GM21360 (cell line): ENCODE data around the gene MINDY2.
"Not testable (repeated sequence)": the region's sequence is repeated elsewhere in the genome, so short reads cannot be mapped to it uniquely, and the experiment has no call there.

Experiments used
- ATAC-seq: cut with Tn5 transposase; IDR thresholded peaks from one replicate; pipeline ENCODE4 v1.9.1; 2021; ENCODE audit warnings: mild to moderate bottlenecking, moderate library complexity; ENCODE audit not compliant: unreplicated experiment

The MINDY2 gene

GRCh38 chr15:58752716-58753115 lies 18.4 kb upstream of the MINDY2 start:
- no peak for ATAC-seq

GRCh38 chr15:58755350-58755749 lies 15.8 kb upstream of the MINDY2 start:
- no peak for ATAC-seq

- no peak for ATAC-seq
Measured at GRCh38 chr15:58755956-58756355, 15.1 kb upstream of the MINDY2 start.

GRCh38 chr15:58758141-58758540 lies 13.0 kb upstream of the MINDY2 start:
- ATAC-seq = no peak

GRCh38 chr15:58760385-58761009 lies 10.6 kb upstream of the MINDY2 start:
- ATAC-seq = no peak

GRCh38 chr15:58761010-58761388 lies 10.1 kb upstream of the MINDY2 start:
- ATAC-seq = no peak

- no peak for ATAC-seq
Measured at GRCh38 chr15:58762285-58762684, 8.8 kb upstream of the MINDY2 start.

- no peak for ATAC-seq
Measured at GRCh38 chr15:58762731-58763130, 8.4 kb upstream of the MINDY2 start.

GRCh38 chr15:58764468-58764867 lies 6.6 kb upstream of the MINDY2 start:
- ATAC-seq = no peak

GRCh38 chr15:58766290-58766689 lies 4.8 kb upstream of the MINDY2 start:
- no peak for ATAC-seq

GRCh38 chr15:58768601-58769004 lies 2.5 kb upstream of the MINDY2 start:
- not testable (repeated sequence) for ATAC-seq

- peak; percentile 17 for ATAC-seq
Measured at GRCh38 chr15:58770519-58770856, 614 bp upstream of the MINDY2 start.

- peak; percentile 15 for ATAC-seq
Measured at GRCh38 chr15:58771621-58772250, 634 bp downstream of the MINDY2 start.

- no peak for ATAC-seq
Measured at GRCh38 chr15:58773024-58773423, 1.9 kb downstream of the MINDY2 start.

- ATAC-seq = no peak
Measured at GRCh38 chr15:58775402-58775801, 4.3 kb downstream of the MINDY2 start.

- no peak for ATAC-seq
Measured at GRCh38 chr15:58777107-58777506, 6.0 kb downstream of the MINDY2 start.

- no peak for ATAC-seq
Measured at GRCh38 chr15:58779554-58779953, 8.5 kb downstream of the MINDY2 start.

GRCh38 chr15:58785355-58785754 lies 14.3 kb downstream of the MINDY2 start:
- no peak for ATAC-seq

- no peak for ATAC-seq
Measured at GRCh38 chr15:58788056-58788710, 17.1 kb downstream of the MINDY2 start.

GRCh38 chr15:58793862-58794261 lies 22.8 kb downstream of the MINDY2 start:
- ATAC-seq = no peak

- no peak for ATAC-seq
Measured at GRCh38 chr15:58795825-58796224, 24.7 kb downstream of the MINDY2 start.

- ATAC-seq = no peak
Measured at GRCh38 chr15:58797505-58797904, 26.4 kb downstream of the MINDY2 start.
